Activated CD4-positive, alpha-beta memory T cell treated with anti-CD3 and anti-CD28 coated beads, Interleukin-2, amount 10 ng/mL, durations not matched to agents 7 days and 5 days (primary cell): ENCODE results near the gene TMEM169. TPM values are rescaled to one million over a fixed set of nuclear protein-coding genes. Genes with fewer than 3 reads are reported as not detected.
"Not testable (repeated sequence)": the region's sequence is repeated elsewhere in the genome, so short reads cannot be mapped to it uniquely, and the experiment has no call there.

Source experiments
- CTCF ChIA-PET: fragments of 350-600 bp; sonication (Branson Sonifier 250); formaldehyde crosslinking; loops from one replicate; lab custom pipeline; 2021; ENCODE audit warnings: antibody characterized with exemption, inconsistent platforms; lab: Charles Lee
- POLR2A ChIA-PET: fragments of 350-600 bp; sonication (Branson Sonifier 250); formaldehyde crosslinking; loops from one replicate; lab custom pipeline; 2021; ENCODE audit warnings: antibody characterized with exemption; lab: Charles Lee
- DNase-seq: peaks from one replicate; pipeline ENCODE4 v3.0.0-alpha.2; 2020
- H3K27ac Mint-ChIP-seq: one replicate; pipeline ENCODE4 v1.8.0; 2021; ENCODE audit warnings: mild to moderate bottlenecking, mixed read lengths
- H3K27me3 Mint-ChIP-seq: one replicate; pipeline ENCODE4 v1.8.0; 2021; ENCODE audit warnings: mixed read lengths
- H3K36me3 Mint-ChIP-seq: one replicate; pipeline ENCODE4 v1.8.0; 2021; ENCODE audit warnings: low read depth, mixed read lengths
- H3K4me1 Mint-ChIP-seq: one replicate; pipeline ENCODE4 v1.8.0; 2021; ENCODE audit warnings: mixed read lengths
- H3K4me3 Mint-ChIP-seq: one replicate; pipeline ENCODE4 v1.8.0; 2021; ENCODE audit warnings: mild to moderate bottlenecking, mixed read lengths
- H3K9me3 Mint-ChIP-seq: one replicate; pipeline ENCODE4 v1.8.0; 2021; ENCODE audit warnings: mixed read lengths
- total RNA-seq, 2 experiments: library from RNA; stranded (reverse); gene quantifications; one replicate each; pipeline ENCODE4 v1.2.3, GENCODE V29; 2021

TMEM169 gene
- total RNA-seq, 2 experiments from 2014 or later, result 2.3 to 3.5 TPM

DNA sequence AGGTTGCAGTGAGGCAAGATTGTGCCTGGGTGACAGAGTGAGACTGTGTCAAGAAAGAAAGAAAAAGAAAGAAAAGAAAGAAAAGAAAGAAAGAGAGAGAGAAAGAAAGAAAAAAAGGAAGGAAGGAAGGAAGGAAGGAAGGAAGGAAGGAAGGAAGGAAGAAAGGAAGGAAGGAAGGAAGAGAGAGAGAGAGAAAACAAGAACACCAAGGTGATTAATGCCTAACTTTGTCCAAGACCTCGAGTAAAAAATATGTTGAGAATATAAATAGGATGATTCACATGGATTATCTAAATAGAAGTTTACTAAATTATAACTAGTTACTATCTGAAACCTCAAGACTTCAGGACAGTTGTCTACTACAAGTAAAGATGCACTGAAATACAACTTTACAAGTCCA, 7.3 kb upstream of the TMEM169 start:
- Mint-ChIP-seq H3K36me3 (peaks cover 31% of the 10 kb centered on the region), H3K27me3 (no peaks in the 10 kb centered on the region), H3K4me3 (no peak overlapping the region), H3K4me1 (peaks cover 23% of the 10 kb centered on the region), H3K9me3 (no peaks in the 10 kb centered on the region), H3K27ac (no peak overlapping the region)
- CTCF ChIA-PET, result no interaction called here
- POLR2A ChIA-PET, result interaction anchor here (1.0 kb wide), 1 partner anchor 16 kb away, joined by 4 read pairs; no protein-coding TSS in a partner anchor
- no peak for DNase-seq

- Mint-ChIP-seq H3K4me1 (peaks cover 23% of the 10 kb centered on the region), H3K4me3 (no peak overlapping the region), H3K36me3 (peaks cover 31% of the 10 kb centered on the region), H3K9me3 (no peaks in the 10 kb centered on the region), H3K27me3 (no peaks in the 10 kb centered on the region), H3K27ac (no peak overlapping the region)
- POLR2A ChIA-PET, result no interaction called here
- CTCF ChIA-PET, result interaction anchor here (0.7 to 1.1 kb wide), 2 partner anchors 17 to 35 kb away, joined by 4 read pairs; no protein-coding TSS in a partner anchor
- no peak for DNase-seq
Observed at GRCh38 chr2:216074794-216075193, 6.9 kb upstream of the TMEM169 start.

DNA sequence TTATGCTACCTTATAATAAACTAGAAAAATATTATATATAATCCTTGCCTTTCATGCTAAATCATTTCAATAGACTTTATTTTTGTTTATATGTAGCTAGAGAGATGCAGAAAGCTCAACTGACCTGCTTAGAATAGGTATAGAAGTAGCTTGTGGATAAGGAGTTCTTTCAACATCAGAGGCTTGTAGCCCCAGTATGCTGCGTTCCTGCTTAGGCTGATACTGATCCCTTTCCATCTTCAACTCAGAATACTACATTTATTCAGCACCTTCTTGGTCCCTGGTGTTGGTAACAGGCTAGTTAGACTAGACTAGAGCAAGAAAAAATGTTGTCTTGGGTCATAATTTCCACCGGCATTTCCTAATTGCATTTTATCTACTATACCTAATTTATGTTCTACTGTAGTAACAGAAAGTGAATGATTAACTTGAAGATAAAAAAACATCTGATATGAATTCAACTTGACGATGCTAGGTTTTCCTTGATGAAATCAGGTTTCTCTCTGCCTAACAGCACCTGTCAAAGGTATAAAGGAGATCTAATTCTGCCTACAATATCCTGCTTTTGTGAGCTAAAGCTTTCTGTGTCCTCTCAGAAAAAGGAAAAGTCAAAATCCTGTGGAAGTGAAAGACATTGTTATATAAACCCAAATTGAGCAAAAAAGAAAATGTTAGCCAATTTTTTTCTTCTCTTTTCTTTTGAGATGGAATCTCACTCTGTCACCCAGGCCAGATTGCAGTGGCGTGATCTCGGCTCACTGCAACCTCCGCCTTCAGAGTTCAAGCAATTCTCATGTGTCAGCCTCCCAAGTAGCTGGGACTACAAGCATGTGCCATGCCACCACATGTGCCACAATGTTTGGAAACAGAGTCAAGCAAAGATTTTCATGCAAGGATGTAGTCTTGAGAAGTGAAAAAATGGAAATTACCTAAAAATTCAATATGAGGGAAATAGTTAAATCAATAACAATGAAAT, 5.9 kb upstream of the TMEM169 start:
- no peaks in the 10 kb centered on the region for H3K9me3 Mint-ChIP-seq
- no peaks in the 10 kb centered on the region for H3K27me3 Mint-ChIP-seq
- H3K36me3 Mint-ChIP-seq, result peaks cover 36% of the 10 kb centered on the region
- ChIA-PET POLR2A (no interaction called here), CTCF (interaction anchor here (0.7 to 1.1 kb wide), 3 partner anchors 16 to 34 kb away, joined by 3 to 4 read pairs (median 4); no protein-coding TSS in a partner anchor)
- H3K4me1 Mint-ChIP-seq, result peaks cover 32% of the 10 kb centered on the region
- no peak for DNase-seq
- H3K27ac Mint-ChIP-seq, result no peak overlapping the region
- no peak overlapping the region for H3K4me3 Mint-ChIP-seq

- no peak overlapping the region for H3K27ac Mint-ChIP-seq
Observed at GRCh38 chr2:216078776-216079175, 2.9 kb upstream of the TMEM169 start.

DNA sequence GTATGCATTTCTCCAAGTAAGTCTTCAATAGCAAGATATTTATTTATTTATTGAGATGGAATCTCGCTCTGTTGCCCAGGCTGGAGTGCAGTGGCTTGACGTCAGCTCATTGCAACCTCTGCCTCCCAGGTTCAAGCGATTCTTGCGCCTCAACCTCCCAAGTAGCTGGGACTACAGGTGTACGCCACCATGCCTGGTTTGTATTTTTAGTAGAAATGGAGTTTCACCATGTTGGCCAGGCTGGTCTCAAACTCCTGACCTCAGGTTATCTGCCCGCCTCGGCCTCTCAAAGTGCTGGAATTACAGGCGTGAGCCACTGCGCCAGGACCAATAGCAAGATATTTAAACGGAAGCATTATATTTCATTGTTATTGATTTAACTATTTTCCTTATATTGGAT, 1.7 kb upstream of the TMEM169 start:
- DNase-seq, H3K9me3 Mint-ChIP-seq, H3K27ac Mint-ChIP-seq, H3K27me3 Mint-ChIP-seq: not testable (repeated sequence)
- ChIA-PET CTCF (interaction anchor here (0.6 to 2.2 kb wide), 2 partner anchors 10 to 21 kb away, joined by 3 to 11 read pairs; no protein-coding TSS in a partner anchor), POLR2A (interaction anchor here (6.0 kb wide), 1 partner anchor 31 kb away, joined by 103 read pairs; the partner anchor contains the start of gene XRCC5)
- peaks cover 23% of the 10 kb centered on the region for H3K36me3 Mint-ChIP-seq
- peaks cover 56% of the 10 kb centered on the region for H3K4me1 Mint-ChIP-seq
- peak overlapping the region; percentile 16 for H3K4me3 Mint-ChIP-seq

More at GRCh38 chr2:216078776-216079175, 2.9 kb upstream of the TMEM169 start:
- no peak for DNase-seq
- POLR2A ChIA-PET, result no interaction called here
- Mint-ChIP-seq H3K4me3 (no peak overlapping the region), H3K4me1 (peaks cover 54% of the 10 kb centered on the region), H3K36me3 (peaks cover 30% of the 10 kb centered on the region), H3K9me3 (no peaks in the 10 kb centered on the region), H3K27me3 (no peaks in the 10 kb centered on the region)
- CTCF ChIA-PET, result interaction anchor here (0.7 kb wide), 1 partner anchor 61 kb away, joined by 3 read pairs; no protein-coding TSS in a partner anchor

DNA sequence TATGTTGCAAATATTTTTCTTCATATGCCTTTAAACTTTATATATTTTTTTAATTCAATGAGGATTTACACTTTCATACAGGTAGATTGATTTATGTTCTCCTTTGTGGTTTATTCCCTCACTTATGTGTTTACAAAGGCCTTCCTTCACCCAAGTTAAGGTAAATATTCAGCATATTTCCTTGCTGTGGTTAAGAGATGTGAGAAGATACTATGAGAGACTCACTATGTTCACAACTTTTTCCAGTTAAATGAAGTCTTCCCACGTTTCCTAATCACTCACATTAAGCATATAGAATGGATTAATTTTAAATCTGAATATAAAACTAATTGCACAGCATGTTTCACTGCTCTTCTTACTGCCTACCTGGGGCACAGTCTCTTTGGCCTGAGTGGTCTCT, 707 bp upstream of the TMEM169 start:
- Mint-ChIP-seq H3K36me3 (peaks cover 18% of the 10 kb centered on the region), H3K27ac (peak overlapping the region; percentile 79), H3K9me3 (no peaks in the 10 kb centered on the region), H3K4me1 (peaks cover 59% of the 10 kb centered on the region), H3K27me3 (no peaks in the 10 kb centered on the region), H3K4me3 (peak overlapping the region; percentile 96)
- ChIA-PET POLR2A (interaction anchor here (0.6 to 6.0 kb wide), 14 partner anchors 9 to 423 kb away, joined by 3 to 103 read pairs (median 4); partner anchors contain the start of gene XRCC5), CTCF (interaction anchor here (0.8 to 2.2 kb wide), 7 partner anchors 12 to 58 kb away, joined by 4 to 27 read pairs (median 5); partner anchors contain the start of gene XRCC5)
- DNase-seq, result no peak

DNA sequence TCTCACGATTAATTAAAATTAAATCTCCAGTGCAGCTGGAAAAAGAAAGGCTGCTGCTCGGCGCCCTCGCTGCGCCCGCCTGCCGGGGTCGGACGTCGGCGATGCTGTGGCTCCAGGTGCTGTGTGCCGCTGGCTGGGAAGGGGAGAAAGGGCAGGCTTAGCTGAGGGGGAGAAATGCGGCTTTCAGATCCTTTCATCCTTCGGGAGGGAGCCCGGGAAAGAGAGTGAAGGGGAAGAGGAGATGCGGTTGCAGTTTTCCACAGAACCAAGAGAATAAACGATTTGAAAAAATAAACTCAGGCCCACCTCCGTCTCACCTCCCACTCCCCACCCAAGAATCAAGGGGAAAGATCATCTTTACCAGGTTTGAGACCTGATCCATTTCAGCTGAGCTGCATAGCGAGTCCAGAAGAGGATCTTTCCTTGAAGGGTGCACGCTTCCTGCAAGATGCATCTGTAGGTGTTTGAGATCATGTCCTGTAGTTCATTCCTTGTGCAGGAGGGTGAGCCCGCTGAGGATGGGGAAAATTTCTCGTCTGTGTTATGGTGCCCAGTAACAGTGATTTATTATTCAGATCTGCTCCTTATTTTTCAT, 495 bp downstream of the TMEM169 start:
- H3K36me3 Mint-ChIP-seq, result peaks cover 15% of the 10 kb centered on the region
- DNase-seq, result no peak
- H3K4me1 Mint-ChIP-seq, result peaks cover 63% of the 10 kb centered on the region
- H3K4me3 Mint-ChIP-seq, result peak overlapping the region; percentile 96
- no peaks in the 10 kb centered on the region for H3K9me3 Mint-ChIP-seq
- ChIA-PET POLR2A (interaction anchor here (0.9 to 6.0 kb wide), 9 partner anchors 7 to 114 kb away, joined by 3 to 103 read pairs (median 4); partner anchors contain the start of gene XRCC5), CTCF (interaction anchor here (0.7 to 2.2 kb wide), 7 partner anchors 10 to 66 kb away, joined by 3 to 27 read pairs (median 5); partner anchors contain the start of gene XRCC5)
- H3K27ac Mint-ChIP-seq, result peak overlapping the region; percentile 79
- no peaks in the 10 kb centered on the region for H3K27me3 Mint-ChIP-seq

GRCh38 chr2:216082805-216083204, 1.1 kb downstream of the TMEM169 start:
- Mint-ChIP-seq H3K9me3 (no peaks in the 10 kb centered on the region), H3K36me3 (peaks cover 15% of the 10 kb centered on the region), H3K4me3 (peak overlapping the region; percentile 96), H3K4me1 (peaks cover 63% of the 10 kb centered on the region), H3K27me3 (no peaks in the 10 kb centered on the region), H3K27ac (peak overlapping the region; percentile 79)
- ChIA-PET POLR2A (interaction anchor here (1.3 to 6.0 kb wide), 3 partner anchors 20 to 28 kb away, joined by 4 to 103 read pairs (median 33); partner anchors contain the start of gene XRCC5), CTCF (interaction anchor here (1.5 to 2.1 kb wide), 4 partner anchors 26 to 31 kb away, joined by 4 to 27 read pairs (median 20); partner anchors contain the start of gene XRCC5)
- DNase-seq, result peak; percentile 22

DNA sequence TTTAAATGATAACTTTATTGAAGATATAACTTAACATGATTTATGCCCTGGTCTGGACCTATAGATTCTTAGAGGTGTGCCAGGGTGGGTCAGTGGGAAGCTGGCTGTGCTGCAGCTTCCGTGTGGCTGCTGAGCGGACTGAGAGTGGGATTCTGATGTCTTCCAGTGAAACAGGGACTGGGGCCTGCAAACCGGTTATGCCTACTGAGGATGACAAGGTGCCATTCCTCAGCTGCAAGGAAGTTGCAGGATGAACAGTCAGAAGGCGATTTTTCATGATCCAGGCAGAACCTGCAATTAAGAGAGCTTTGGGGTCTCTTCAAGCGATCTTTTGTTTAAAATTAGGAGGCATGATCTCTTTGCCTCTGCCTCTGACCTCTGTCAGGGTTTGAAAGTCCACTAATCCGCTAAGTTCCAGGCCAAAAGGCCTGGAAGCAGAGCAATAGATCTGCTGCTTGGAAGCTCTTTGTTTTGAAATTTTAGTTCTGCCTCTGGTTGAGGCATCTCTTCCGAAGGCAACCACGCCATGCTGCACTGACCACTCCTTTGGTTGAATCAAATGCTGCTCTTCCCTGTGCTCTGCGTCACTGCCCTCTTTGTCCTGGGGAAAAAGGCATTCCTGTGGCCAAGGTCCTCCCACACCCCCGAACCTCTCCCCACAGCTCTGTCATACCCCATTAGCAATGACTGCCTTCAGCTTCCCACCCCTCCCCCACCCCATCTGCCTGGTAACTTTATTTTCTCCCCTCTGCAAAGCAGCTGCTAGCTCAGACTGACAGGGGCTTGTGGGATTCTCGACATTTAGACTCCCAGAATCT, 2.0 kb downstream of the TMEM169 start:
- peak overlapping the region; percentile 96 for H3K4me3 Mint-ChIP-seq
- H3K27ac Mint-ChIP-seq, result peak overlapping the region; percentile 79
- ChIA-PET POLR2A (interaction anchor here (1.2 to 6.0 kb wide), 5 partner anchors 19 to 52 kb away, joined by 3 to 103 read pairs (median 7); partner anchors contain the start of gene XRCC5), CTCF (interaction anchor here (1.5 to 2.0 kb wide), 4 partner anchors 26 to 72 kb away, joined by 3 to 27 read pairs (median 8); partner anchors contain the start of gene XRCC5)
- no peaks in the 10 kb centered on the region for H3K9me3 Mint-ChIP-seq
- H3K36me3 Mint-ChIP-seq, result peaks cover 13% of the 10 kb centered on the region
- peaks cover 59% of the 10 kb centered on the region for H3K4me1 Mint-ChIP-seq
- no peaks in the 10 kb centered on the region for H3K27me3 Mint-ChIP-seq
- no peak for DNase-seq

DNA sequence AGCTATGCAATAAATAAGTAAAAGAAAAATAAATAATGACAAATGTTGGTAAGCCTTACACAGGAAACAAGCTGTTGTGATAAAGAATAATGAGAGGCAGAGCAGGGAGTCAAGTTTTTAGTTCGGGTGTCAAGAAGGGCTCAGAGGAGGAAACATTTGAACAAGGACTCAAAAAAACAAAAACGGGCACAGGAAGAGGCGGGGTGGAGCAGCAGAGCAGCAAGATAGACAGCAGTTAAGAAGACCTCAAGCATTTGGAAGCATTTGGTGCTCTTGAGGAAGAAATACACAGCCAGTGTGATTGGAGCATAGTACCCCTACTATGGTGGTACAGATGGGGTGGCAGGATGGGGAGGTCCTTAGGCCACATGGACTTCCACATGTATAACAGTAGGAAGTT, 2.8 kb downstream of the TMEM169 start:
- H3K27ac Mint-ChIP-seq, result peak overlapping the region; percentile 79
- no peaks in the 10 kb centered on the region for H3K27me3 Mint-ChIP-seq
- H3K4me3 Mint-ChIP-seq, result peak overlapping the region; percentile 38
- ChIA-PET POLR2A (interaction anchor here (1.2 to 6.0 kb wide), 4 partner anchors 26 to 53 kb away, joined by 3 to 103 read pairs (median 20); partner anchors contain the start of gene XRCC5), CTCF (interaction anchor here (1.7 to 2.0 kb wide), 3 partner anchors 25 to 73 kb away, joined by 3 to 27 read pairs (median 12); partner anchors contain the start of gene XRCC5)
- H3K4me1 Mint-ChIP-seq, result peaks cover 59% of the 10 kb centered on the region
- H3K9me3 Mint-ChIP-seq, result no peaks in the 10 kb centered on the region
- DNase-seq, result peak; percentile 43
- H3K36me3 Mint-ChIP-seq, result peaks cover 14% of the 10 kb centered on the region

GRCh38 chr2:216086207-216086893, 4.6 kb downstream of the TMEM169 start:
- DNase-seq, result no peak
- Mint-ChIP-seq H3K4me1 (peaks cover 61% of the 10 kb centered on the region), H3K36me3 (peaks cover 12% of the 10 kb centered on the region), H3K27ac (peak overlapping the region; percentile 36), H3K4me3 (no peak overlapping the region), H3K9me3 (no peaks in the 10 kb centered on the region), H3K27me3 (no peaks in the 10 kb centered on the region)
- POLR2A ChIA-PET, result no interaction called here
- CTCF ChIA-PET, result interaction anchor here (1.1 to 1.2 kb wide), 2 partner anchors 54 to 64 kb away, joined by 3 to 6 read pairs; no protein-coding TSS in a partner anchor
